AG09309 (cell line): ENCODE results near the gene LRRC28.

Experiments
- DNase-seq: peaks from one replicate; pipeline ENCODE4 v3.0.0-alpha.2; 2010; ENCODE audit warnings: low read depth
- H3K4me3 ChIP-seq: 2 replicates; pipeline ENCODE4 v1.5.1; 2011; ENCODE audit warnings: mild to moderate bottlenecking, low read depth, low read length, moderate library complexity; ENCODE audit not compliant: control insufficient read depth
- TF ChIP-seq, protein P1 (sequence below): IDR thresholded peaks from 2 replicates; pipeline ENCODE4 v1.5.1; 2011; ENCODE audit warnings: mild to moderate bottlenecking, low read depth, low read length, inconsistent platforms; ENCODE audit not compliant: insufficient read depth, control insufficient read depth; ENCODE audit errors: missing control alignments

LRRC28 gene

DNA sequence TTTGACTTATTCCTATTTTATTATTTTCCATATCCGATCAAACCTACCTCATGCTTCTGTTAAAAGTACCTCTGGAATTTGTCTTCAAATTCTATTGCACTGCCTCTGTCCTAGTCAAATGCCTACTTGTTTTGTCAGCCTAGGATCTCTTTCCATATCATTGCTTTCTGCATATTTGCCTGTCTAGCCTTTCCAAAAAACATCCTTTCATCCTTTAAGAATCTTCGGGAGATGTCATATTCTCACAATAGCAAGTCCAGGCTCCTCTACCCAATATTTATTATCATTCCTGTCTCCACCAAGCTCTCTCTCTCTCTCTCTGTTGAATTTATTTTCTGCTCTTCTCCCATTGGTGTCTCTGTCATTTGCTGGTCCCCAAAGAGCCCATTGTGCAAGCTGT lies 80.1 kb downstream of the LRRC28 start:
- no peak for DNase-seq
- TF ChIP-seq, protein P1, sequence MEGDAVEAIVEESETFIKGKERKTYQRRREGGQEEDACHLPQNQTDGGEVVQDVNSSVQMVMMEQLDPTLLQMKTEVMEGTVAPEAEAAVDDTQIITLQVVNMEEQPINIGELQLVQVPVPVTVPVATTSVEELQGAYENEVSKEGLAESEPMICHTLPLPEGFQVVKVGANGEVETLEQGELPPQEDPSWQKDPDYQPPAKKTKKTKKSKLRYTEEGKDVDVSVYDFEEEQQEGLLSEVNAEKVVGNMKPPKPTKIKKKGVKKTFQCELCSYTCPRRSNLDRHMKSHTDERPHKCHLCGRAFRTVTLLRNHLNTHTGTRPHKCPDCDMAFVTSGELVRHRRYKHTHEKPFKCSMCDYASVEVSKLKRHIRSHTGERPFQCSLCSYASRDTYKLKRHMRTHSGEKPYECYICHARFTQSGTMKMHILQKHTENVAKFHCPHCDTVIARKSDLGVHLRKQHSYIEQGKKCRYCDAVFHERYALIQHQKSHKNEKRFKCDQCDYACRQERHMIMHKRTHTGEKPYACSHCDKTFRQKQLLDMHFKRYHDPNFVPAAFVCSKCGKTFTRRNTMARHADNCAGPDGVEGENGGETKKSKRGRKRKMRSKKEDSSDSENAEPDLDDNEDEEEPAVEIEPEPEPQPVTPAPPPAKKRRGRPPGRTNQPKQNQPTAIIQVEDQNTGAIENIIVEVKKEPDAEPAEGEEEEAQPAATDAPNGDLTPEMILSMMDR: no peak
- no peak overlapping the region for H3K4me3 ChIP-seq

DNA sequence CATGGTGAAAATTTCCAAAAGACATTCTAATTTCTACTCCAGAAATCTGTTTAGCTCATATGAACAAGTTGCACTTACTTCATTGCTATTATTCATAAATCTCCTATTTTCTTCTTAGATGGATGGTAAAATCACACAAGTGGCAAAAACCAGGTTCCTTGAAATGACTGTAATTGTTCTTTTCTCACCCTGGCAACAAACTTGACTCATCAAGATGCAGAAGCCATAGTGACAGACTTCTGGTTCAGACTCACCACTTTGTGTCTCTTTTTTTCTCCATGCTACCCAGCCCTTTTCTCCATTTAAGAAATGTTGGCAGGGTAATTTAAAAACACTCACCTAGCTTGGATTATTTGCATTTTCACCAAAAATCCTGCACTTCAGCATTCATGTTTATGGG lies 82.1 kb downstream of the LRRC28 start:
- TF ChIP-seq, protein P1: no peak
- DNase-seq: no peak
- H3K4me3 ChIP-seq: no peak overlapping the region

DNA sequence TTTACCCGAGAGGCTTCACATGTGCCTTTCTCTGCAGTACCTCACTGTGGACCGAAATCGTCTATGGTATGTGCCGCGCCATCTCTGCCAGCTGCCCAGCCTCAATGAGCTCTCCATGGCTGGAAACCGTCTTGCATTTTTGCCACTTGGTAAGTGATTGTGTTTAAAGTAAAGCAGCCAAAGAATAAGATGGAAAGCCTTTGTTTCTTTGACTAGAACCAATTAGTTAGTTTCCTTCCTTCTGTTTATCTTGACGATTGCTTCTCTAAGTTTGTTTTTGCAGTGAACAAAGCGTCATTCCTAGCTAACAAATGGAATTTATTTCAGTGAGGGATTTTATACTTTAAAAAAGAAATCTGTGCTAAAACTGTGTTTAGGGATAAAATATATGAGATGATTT lies 82.7 kb downstream of the LRRC28 start:
- TF ChIP-seq, protein P1: no peak
- H3K4me3 ChIP-seq: no peak overlapping the region
- no peak for DNase-seq

DNA sequence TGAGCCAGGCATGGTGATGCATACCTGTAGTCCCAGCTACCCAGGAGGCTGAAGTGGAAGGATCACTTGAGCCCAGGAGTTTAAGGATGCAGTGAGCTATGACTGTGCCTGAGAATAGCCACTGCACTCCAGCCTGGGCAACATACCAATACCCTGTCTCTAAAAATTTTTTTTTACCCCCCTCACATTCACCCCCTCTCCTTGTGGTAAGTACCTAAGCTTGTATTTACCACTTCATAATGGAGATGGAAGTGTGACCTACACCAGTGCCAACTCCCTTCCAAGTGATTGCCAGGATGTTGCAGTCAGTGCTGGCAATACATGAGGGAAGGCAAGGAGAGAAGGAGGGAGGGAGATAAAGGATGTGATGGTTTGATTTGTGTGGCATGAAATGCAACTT lies 84.2 kb downstream of the LRRC28 start:
- H3K4me3 ChIP-seq: no peak overlapping the region
- TF ChIP-seq, protein P1: no peak
- no peak for DNase-seq

DNA sequence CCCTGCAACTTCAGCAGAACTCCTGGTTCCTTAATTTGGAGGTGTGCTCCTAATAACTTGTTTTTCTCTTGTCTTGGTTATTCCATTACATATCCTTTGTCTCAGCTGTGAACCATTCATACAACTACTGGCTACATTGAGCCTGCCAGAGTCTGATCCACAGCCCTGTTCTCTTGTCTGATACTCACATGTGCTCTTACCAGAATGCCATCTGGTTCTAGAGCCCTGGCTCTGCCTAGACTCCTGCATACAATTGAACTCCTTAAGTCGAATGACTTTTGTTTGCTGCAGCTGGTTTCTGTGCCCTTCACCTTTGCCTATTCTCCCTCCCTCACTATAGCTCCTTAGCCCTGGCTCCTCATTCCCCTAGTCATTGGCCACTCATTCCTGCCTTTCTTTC lies 85.5 kb downstream of the LRRC28 start:
- DNase-seq: no peak
- no peak overlapping the region for H3K4me3 ChIP-seq
- TF ChIP-seq, protein P1: no peak

DNA sequence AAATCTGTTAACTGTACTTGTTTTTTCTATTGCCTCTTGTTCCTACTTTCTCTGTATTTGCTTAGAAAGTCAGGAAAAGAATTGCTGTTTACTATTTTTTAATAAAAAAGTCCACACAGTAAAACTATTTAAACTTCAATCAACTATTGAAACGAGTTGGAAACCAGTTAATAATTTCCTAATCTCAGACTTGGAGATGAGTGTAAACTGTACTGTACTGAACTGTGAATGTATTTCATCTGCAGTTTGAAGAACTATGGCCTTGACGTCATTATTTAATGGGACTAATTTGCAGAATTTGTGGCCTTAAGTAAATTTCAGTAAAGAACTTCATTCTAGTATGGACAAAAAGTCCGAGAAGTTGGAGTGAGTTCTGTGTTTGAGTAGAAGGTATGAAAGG lies 89.1 kb downstream of the LRRC28 start:
- TF ChIP-seq, protein P1: no peak
- H3K4me3 ChIP-seq: no peak overlapping the region
- no peak for DNase-seq

DNA sequence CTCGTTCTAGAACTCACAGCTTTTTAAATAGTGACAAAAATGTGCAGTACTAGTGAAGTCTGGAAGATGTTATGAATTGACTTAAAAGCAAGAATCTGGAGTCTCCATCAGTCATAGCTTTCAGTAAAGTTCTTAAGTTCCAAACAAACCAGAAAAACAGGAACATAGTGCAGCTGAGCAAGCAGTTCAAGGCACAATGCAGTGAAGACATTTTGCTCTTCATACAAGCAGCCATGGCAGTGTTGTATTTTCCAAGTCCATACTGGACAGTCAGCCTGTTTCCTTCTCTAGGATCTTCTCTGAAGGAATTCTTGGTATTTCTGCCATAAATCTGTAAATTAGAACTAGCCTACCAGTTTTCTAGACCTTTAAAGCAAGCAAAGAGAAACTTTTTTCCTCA lies 90.5 kb downstream of the LRRC28 start:
- TF ChIP-seq, protein P1: no peak
- no peak overlapping the region for H3K4me3 ChIP-seq
- DNase-seq: no peak
